GM23338 (cell line): Measurements from ENCODE around the gene ZNF778.

ENCODE experiments used
- CREB1 ChIP-seq: fragments of 250-450 bp; sonication (Bioruptor Pico); IDR thresholded peaks from 2 replicates; pipeline ENCODE4 v1.5.0; 2020; ENCODE audit warnings: low read depth, mild to moderate bottlenecking, moderate library complexity
- CTCF ChIP-seq, 2 experiments: fragments of 200-600 bp in 1 of 2; sonication (generic) in 1 of 2; conservative IDR thresholded peaks; 2 replicates each; pipeline versions ENCODE4 v1.5.1 to v1.6.1; 2016 to 2017; ENCODE audit warnings: antibody characterized with exemption in 2 of 2, low read depth in 2 of 2, mild to moderate bottlenecking in 2 of 2, moderate library complexity in 1 of 2
- EZH2 ChIP-seq: fragments of 200-600 bp; sonication (generic); IDR thresholded peaks from one replicate; pipeline ENCODE4 v1.8.0; 2017; ENCODE audit warnings: antibody characterized with exemption, mild to moderate bottlenecking, low read depth; ENCODE audit not compliant: unreplicated experiment
- EZH2phosphoT487 ChIP-seq: fragments of 200-600 bp; sonication (generic); IDR thresholded peaks from one replicate; pipeline ENCODE4 v1.8.1; 2018; ENCODE audit warnings: antibody characterized with exemption; ENCODE audit not compliant: unreplicated experiment
- JUNB ChIP-seq: IDR thresholded peaks from one replicate; pipeline ENCODE4 v1.6.1; 2016; ENCODE audit warnings: antibody characterized with exemption; ENCODE audit not compliant: unreplicated experiment
- POLR2AphosphoS5 ChIP-seq: IDR thresholded peaks from 2 replicates; pipeline ENCODE4 v1.6.1; 2016; ENCODE audit warnings: antibody characterized with exemption, low read depth
- TF ChIP-seq, protein P1 (sequence below): IDR thresholded peaks from one replicate; pipeline ENCODE4 v1.6.1; 2018; ENCODE audit warnings: antibody characterized with exemption; ENCODE audit not compliant: unreplicated experiment

- TF ChIP-seq CTCF (conservative IDR thresholded peaks at IDR 0.05; ENCODE audit: low read depth in 2 of 2) (no peak), EZH2phosphoT487 (no peak), JUNB (no peak), EZH2 (no peak), POLR2AphosphoS5 (no peak), CREB1 (CRISPR knock-in tag) (no peak)
- TF ChIP-seq, protein P1, sequence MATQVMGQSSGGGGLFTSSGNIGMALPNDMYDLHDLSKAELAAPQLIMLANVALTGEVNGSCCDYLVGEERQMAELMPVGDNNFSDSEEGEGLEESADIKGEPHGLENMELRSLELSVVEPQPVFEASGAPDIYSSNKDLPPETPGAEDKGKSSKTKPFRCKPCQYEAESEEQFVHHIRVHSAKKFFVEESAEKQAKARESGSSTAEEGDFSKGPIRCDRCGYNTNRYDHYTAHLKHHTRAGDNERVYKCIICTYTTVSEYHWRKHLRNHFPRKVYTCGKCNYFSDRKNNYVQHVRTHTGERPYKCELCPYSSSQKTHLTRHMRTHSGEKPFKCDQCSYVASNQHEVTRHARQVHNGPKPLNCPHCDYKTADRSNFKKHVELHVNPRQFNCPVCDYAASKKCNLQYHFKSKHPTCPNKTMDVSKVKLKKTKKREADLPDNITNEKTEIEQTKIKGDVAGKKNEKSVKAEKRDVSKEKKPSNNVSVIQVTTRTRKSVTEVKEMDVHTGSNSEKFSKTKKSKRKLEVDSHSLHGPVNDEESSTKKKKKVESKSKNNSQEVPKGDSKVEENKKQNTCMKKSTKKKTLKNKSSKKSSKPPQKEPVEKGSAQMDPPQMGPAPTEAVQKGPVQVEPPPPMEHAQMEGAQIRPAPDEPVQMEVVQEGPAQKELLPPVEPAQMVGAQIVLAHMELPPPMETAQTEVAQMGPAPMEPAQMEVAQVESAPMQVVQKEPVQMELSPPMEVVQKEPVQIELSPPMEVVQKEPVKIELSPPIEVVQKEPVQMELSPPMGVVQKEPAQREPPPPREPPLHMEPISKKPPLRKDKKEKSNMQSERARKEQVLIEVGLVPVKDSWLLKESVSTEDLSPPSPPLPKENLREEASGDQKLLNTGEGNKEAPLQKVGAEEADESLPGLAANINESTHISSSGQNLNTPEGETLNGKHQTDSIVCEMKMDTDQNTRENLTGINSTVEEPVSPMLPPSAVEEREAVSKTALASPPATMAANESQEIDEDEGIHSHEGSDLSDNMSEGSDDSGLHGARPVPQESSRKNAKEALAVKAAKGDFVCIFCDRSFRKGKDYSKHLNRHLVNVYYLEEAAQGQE, result no peak
Observed at GRCh38 chr16:89172171-89172527, 45.4 kb upstream of the ZNF778 start.
